H1 (cell line): Measurements from ENCODE around the gene CYP27C1. TPM values are rescaled to one million over a fixed set of nuclear protein-coding genes. Genes with fewer than 3 reads are reported as not detected.
A peak's percentile ranks its signal among the peaks of the same experiment; 100 is the strongest.

Source experiments
- CTCF ChIA-PET: fragments of 300-600 bp; sonication (Branson Sonifier 250); formaldehyde crosslinking; loops from one replicate; lab custom pipeline; 2021; ENCODE audit not compliant: partially characterized antibody; lab: Charles Lee
- POLR2A ChIA-PET: fragments of 300-600 bp; sonication (Branson Sonifier 250); formaldehyde crosslinking; loops from one replicate; lab custom pipeline; 2021; ENCODE audit warnings: inconsistent platforms; ENCODE audit not compliant: partially characterized antibody; lab: Charles Lee
- DNase-seq, 2 experiments: peaks; one replicate each; pipeline versions ENCODE4 v3.0.0 to v3.0.0-alpha.2; 2010 to 2022; ENCODE audit warnings: low spot score in 2 of 2, low read depth in 1 of 2, mixed read lengths in 1 of 2
- FAIRE-seq: peaks from 2 replicates; lab custom pipeline; 2011; peaks lifted over from hg19 to GRCh38; lab: Jason Lieb, UNC
- H2AFZ ChIP-seq: 2 replicates; pipeline ENCODE4 v1.8.1; 2012; ENCODE audit warnings: low read length, inconsistent platforms
- H2AK5ac ChIP-seq: 2 replicates; pipeline ENCODE4 v1.6.1; 2013; ENCODE audit warnings: low read depth, low read length
- H2BK120ac ChIP-seq: replicated peaks from 2 replicates; pipeline ENCODE3; 2013; ENCODE audit warnings: low read depth, low read length, inconsistent platforms
- H2BK12ac ChIP-seq: 2 replicates; pipeline ENCODE4 v1.6.1; 2013; ENCODE audit warnings: low read depth, low read length
- H2BK15ac ChIP-seq: 2 replicates; pipeline ENCODE4 v1.6.1; 2013; ENCODE audit warnings: low read length
- H2BK20ac ChIP-seq: 2 replicates; pipeline ENCODE4 v1.6.1; 2013; ENCODE audit warnings: low read length
- H2BK5ac ChIP-seq: 2 replicates; pipeline ENCODE4 v1.6.1; 2013; ENCODE audit warnings: low read depth, low read length
- H3K14ac ChIP-seq: 2 replicates; pipeline ENCODE4 v1.6.1; 2013; ENCODE audit warnings: inconsistent platforms; ENCODE audit not compliant: insufficient read length
- H3K18ac ChIP-seq: 2 replicates; pipeline ENCODE4 v1.6.1; 2013; ENCODE audit warnings: low read length; ENCODE audit errors: extremely low read depth
- H3K23ac ChIP-seq: 2 replicates; pipeline ENCODE4 v1.6.1; 2013; ENCODE audit warnings: inconsistent platforms; ENCODE audit not compliant: insufficient read length
- H3K23me2 ChIP-seq: 2 replicates; pipeline ENCODE4 v1.6.1; 2013; ENCODE audit warnings: low read depth, low read length
- H3K27ac ChIP-seq: 2 replicates; pipeline ENCODE4 v1.6.1; 2011; ENCODE audit warnings: low read depth, low read length, inconsistent platforms
- H3K27me3 ChIP-seq, 4 experiments: replicated peaks in 1 of 4; 1 replicate in 1 of 4; 2 replicates in 3 of 4; pipeline versions ENCODE4 v1.6.1 to v1.8.1; 2011 to 2013; ENCODE audit warnings: low read length in 3 of 4, mild to moderate bottlenecking in 3 of 4, inconsistent platforms in 2 of 4, mixed read lengths in 2 of 4, moderate library complexity in 1 of 4; ENCODE audit not compliant: control insufficient read depth in 3 of 4, insufficient read depth in 3 of 4; ENCODE audit errors: extremely low read depth in 1 of 4
- H3K36me3 ChIP-seq, 4 experiments: 2 replicates each; pipeline versions ENCODE4 v1.6.1 to v1.8.1; 2011 to 2013; ENCODE audit warnings: mild to moderate bottlenecking in 4 of 4, low read length in 3 of 4, moderate library complexity in 2 of 4, control low read depth in 1 of 4, inconsistent platforms in 1 of 4; ENCODE audit not compliant: insufficient read depth in 4 of 4, control insufficient read depth in 2 of 4
- H3K4ac ChIP-seq: replicated peaks from 2 replicates; pipeline ENCODE3; 2013; ENCODE audit warnings: low read length, low read depth, mixed read lengths, inconsistent platforms; ENCODE audit not compliant: insufficient read length
- H3K4me1 ChIP-seq, 4 experiments: replicated peaks in 1 of 4; 1 replicate in 1 of 4; 2 replicates in 3 of 4; pipeline versions ENCODE4 v1.6.1 to v1.8.1; 2011 to 2013; ENCODE audit warnings: low read length in 3 of 4, inconsistent platforms in 2 of 4, mixed read lengths in 1 of 4; ENCODE audit not compliant: insufficient read depth in 4 of 4, control insufficient read depth in 3 of 4
- H3K4me2 ChIP-seq, 2 experiments: 2 replicates each; pipeline versions ENCODE4 v1.6.1 to v1.8.1; 2011 to 2013; ENCODE audit warnings: low read depth in 2 of 2, low read length in 2 of 2, control low read depth in 1 of 2, inconsistent platforms in 1 of 2, mild to moderate bottlenecking in 1 of 2; ENCODE audit not compliant: insufficient read depth in 1 of 2
- H3K4me3 ChIP-seq, 4 experiments: fragments of 200-600, 300-600 bp in 1 of 4; sonication (generic), shearing (Covaris generic), sonication (Bioruptor Twin) in 1 of 4; 2 replicates each; pipeline versions ENCODE4 v1.5.1 to v1.8.1; 2011 to 2016; ENCODE audit warnings: low read length in 4 of 4, low read depth in 3 of 4, control low read depth in 2 of 4, inconsistent platforms in 2 of 4, mild to moderate bottlenecking in 2 of 4, mixed read lengths in 1 of 4, moderate library complexity in 1 of 4; ENCODE audit not compliant: insufficient read depth in 2 of 4; ENCODE audit errors: extremely low read depth in 1 of 4
- H3K56ac ChIP-seq: replicated peaks from 2 replicates; pipeline ENCODE3; 2013; ENCODE audit warnings: low read depth, mild to moderate bottlenecking, mixed read lengths, low read length, inconsistent platforms; ENCODE audit not compliant: insufficient read length
- H3K79me1 ChIP-seq: 2 replicates; pipeline ENCODE4 v1.6.1; 2013; ENCODE audit warnings: low read depth, low read length, control low read depth
- H3K79me2 ChIP-seq, 2 experiments: 2 replicates each; pipeline versions ENCODE4 v1.6.1 to v1.8.1; 2012 to 2013; ENCODE audit warnings: low read length in 2 of 2, mild to moderate bottlenecking in 2 of 2, inconsistent platforms in 1 of 2; ENCODE audit not compliant: insufficient read depth in 2 of 2, control insufficient read depth in 1 of 2
- H3K9ac ChIP-seq, 4 experiments: replicated peaks in 1 of 4; 1 replicate in 1 of 4; 2 replicates in 3 of 4; pipeline versions ENCODE4 v1.6.1 to v1.8.1; 2011 to 2013; ENCODE audit warnings: low read depth in 3 of 4, low read length in 3 of 4, control low read depth in 2 of 4, mild to moderate bottlenecking in 2 of 4, moderate library complexity in 2 of 4, inconsistent platforms in 1 of 4; ENCODE audit errors: extremely low read depth in 1 of 4
- H3K9me3 ChIP-seq, 2 experiments: 2 replicates each; pipeline versions ENCODE4 v1.6.1 to v1.8.1; 2012 to 2013; ENCODE audit warnings: mild to moderate bottlenecking in 2 of 2, moderate library complexity in 2 of 2, control low read depth in 1 of 2, inconsistent platforms in 1 of 2, low read depth in 1 of 2, low read length in 1 of 2, mixed read lengths in 1 of 2; ENCODE audit not compliant: insufficient read depth in 2 of 2
- H4K20me1 ChIP-seq, 2 experiments: replicated peaks in 1 of 2; 2 replicates each; pipeline versions ENCODE3 to v1.8.1; 2011 to 2013; ENCODE audit warnings: inconsistent platforms in 2 of 2, low read length in 2 of 2, mild to moderate bottlenecking in 1 of 2; ENCODE audit not compliant: insufficient read depth in 2 of 2, control insufficient read depth in 1 of 2
- H4K5ac ChIP-seq: 2 replicates; pipeline ENCODE4 v1.6.1; 2013; ENCODE audit warnings: low read length, low read depth, mixed read lengths, inconsistent platforms; ENCODE audit not compliant: insufficient read length
- H4K8ac ChIP-seq: 2 replicates; pipeline ENCODE4 v1.8.0; 2013; ENCODE audit warnings: mild to moderate bottlenecking, moderate library complexity, low read length, inconsistent platforms; ENCODE audit not compliant: insufficient read depth; ENCODE audit errors: extremely low read depth
- H4K91ac ChIP-seq: replicated peaks from 2 replicates; pipeline ENCODE3; 2013; ENCODE audit warnings: low read length, mixed read lengths, inconsistent platforms; ENCODE audit not compliant: insufficient read length
- BCL11A ChIP-seq, 2 experiments: IDR thresholded peaks; one replicate each; pipeline ENCODE4 v1.6.1; 2011; ENCODE audit warnings: low read depth in 2 of 2, low read length in 2 of 2, mild to moderate bottlenecking in 2 of 2
- CBX8 ChIP-seq: fragments of 300-800, 300-1000 bp; sonication (generic); IDR thresholded peaks from 2 replicates; pipeline ENCODE4 v1.7.1; 2016; ENCODE audit warnings: low read depth, low read length, borderline replicate concordance
- CHD1 ChIP-seq: IDR thresholded peaks from 2 replicates; pipeline ENCODE4 v1.6.1; 2012; ENCODE audit warnings: low read depth, low read length, improper control_type of control experiment
- HDAC2 ChIP-seq, 2 experiments: fragments of 300-600 bp in 1 of 2; sonication (generic) in 1 of 2; IDR thresholded peaks; 2 replicates each; pipeline ENCODE4 v1.6.1; 2011 to 2012; ENCODE audit warnings: low read depth in 2 of 2, low read length in 2 of 2, mild to moderate bottlenecking in 2 of 2, moderate library complexity in 2 of 2, borderline replicate concordance in 1 of 2, inconsistent platforms in 1 of 2
- HDAC6 ChIP-seq: IDR thresholded peaks from one replicate; pipeline ENCODE4 v1.7.1; 2012; ENCODE audit warnings: low read depth, mild to moderate bottlenecking, inconsistent platforms, low read length, moderate library complexity
- JUND ChIP-seq: IDR thresholded peaks from 2 replicates; pipeline ENCODE4 v1.6.1; 2011; ENCODE audit warnings: mild to moderate bottlenecking, improper control_type of control experiment, low read length
- RAD21 ChIP-seq, 2 experiments: IDR thresholded peaks in 1 of 2; conservative IDR thresholded peaks in 1 of 2; 2 replicates each; pipeline ENCODE4 v1.6.1; 2011; ENCODE audit warnings: low read depth in 2 of 2, low read length in 2 of 2, improper control_type of control experiment in 1 of 2, inconsistent platforms in 1 of 2, mild to moderate bottlenecking in 1 of 2, moderate library complexity in 1 of 2
- RNF2 ChIP-seq: fragments of 200-900, 300-1000 bp; sonication (generic); IDR thresholded peaks from 2 replicates; pipeline ENCODE4 v1.7.1; 2016; ENCODE audit warnings: borderline replicate concordance, low read depth, mild to moderate bottlenecking, antibody characterized with exemption, low read length; ENCODE audit not compliant: poor library complexity, severe bottlenecking; ENCODE audit errors: missing control alignments
- TAF1 ChIP-seq: IDR thresholded peaks from 2 replicates; pipeline ENCODE4 v1.6.1; 2011; ENCODE audit warnings: mild to moderate bottlenecking, low read depth, low read length
- ZNF274 ChIP-seq: IDR thresholded peaks from 2 replicates; pipeline ENCODE4 v1.7.0; 2012; ENCODE audit warnings: low read length, borderline replicate concordance; ENCODE audit errors: extremely low read depth
- WGBS, 2 experiments: shearing (Covaris generic) in 1 of 2; methylation state at CpG; one replicate each; pipeline versions ENCODE4 v1.1.6 to v1.1.7; 2013 to 2015; ENCODE audit warnings: low lambda C conversion rate in 2 of 2, mixed read lengths in 2 of 2, inconsistent platforms in 1 of 2, low coverage in 1 of 2, missing lambda C conversion rate in 1 of 2; ENCODE audit not compliant: insufficient replicate concordance in 2 of 2, insufficient coverage in 1 of 2, insufficient read length in 1 of 2; ENCODE audit errors: extremely low coverage in 1 of 2, missing lambda C conversion rate in 1 of 2; 5-methylcytosine and 5-hydroxymethylcytosine counted together
- polyA plus RNA-seq, 7 experiments: library from polyadenylated mRNA; depleted of rRNA in 3 of 7; stranded (reverse) in 5 of 7; unstranded in 2 of 7; fragments of >200 nt in 5 of 7; fragments of 200-250 nt in 2 of 7; gene quantifications; 1 replicate in 5 of 7; 2 replicates in 1 of 7; 4 replicates in 1 of 7; pipeline versions ENCODE4 v1.2.1 to v1.2.3, GENCODE V29; 2011 to 2013; ENCODE audit warnings: missing spikeins in 2 of 7, mixed read lengths in 2 of 7
- total RNA-seq: library from RNA; stranded (reverse); fragmentation: NEBNext Ultra II Directional; extraction: Animal tissue kit (Norgen Biotek cat#: 25700); gene quantifications from 2 replicates; pipeline ENCODE4 v1.2.1, GENCODE V29; 2021
- TF ChIP-seq, protein P1 (sequence below): IDR thresholded peaks from 2 replicates; pipeline ENCODE4 v1.6.1; 2012; ENCODE audit warnings: inconsistent platforms

The CYP27C1 gene
- total and polyA plus RNA-seq, 2 of the 8 experiments (the other 6 are each of a cell fraction or from before 2014, with no cell fraction given): 1.3 to 3.2 TPM

DNA sequence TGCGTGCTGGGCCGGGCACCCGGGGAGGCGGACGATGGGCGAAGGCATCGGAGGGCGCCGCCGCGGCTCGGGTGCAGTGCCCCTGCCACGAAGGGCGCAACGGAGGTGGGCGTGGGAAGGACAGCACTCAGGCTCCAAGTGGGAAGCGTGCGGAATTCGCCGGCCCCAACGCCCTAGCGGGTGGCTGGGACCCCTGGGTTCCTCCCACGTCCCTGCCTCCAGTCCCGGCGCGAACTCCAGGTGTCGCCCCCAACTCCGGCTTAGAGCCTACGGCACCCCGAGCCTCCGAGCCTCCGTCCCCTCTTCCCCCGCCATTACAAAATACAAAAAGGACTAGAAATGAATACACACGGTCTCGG lies 1.3 kb downstream of the CYP27C1 start:
- Histone ChIP-seq H3K4me1 (peaks cover 0 to 7% (median 4%) of the 10 kb centered on the region in 4 experiments; a peak in 5 of 7 replicates), H2BK12ac (0 out of 2 replicates have a peak overlapping the region, but pooled peaks have one; percentile 39), H2BK5ac (no peak overlapping the region), H3K27ac (no peak overlapping the region), H3K79me2 (0 out of 4 replicates have a peak, but pooled peaks cover 0 to 4% of the 10 kb centered on the region in 2 experiments), H3K56ac (no peak overlapping the region), H2BK120ac (no peak overlapping the region), H4K91ac (peak overlapping the region; percentile 70), H3K36me3 (no peaks in the 10 kb centered on the region), H3K9me3 (no peaks in the 10 kb centered on the region), H2AFZ (peak overlapping the region; percentile 40; the same call in 1 of the 2 replicates), H3K23ac (no peak overlapping the region), H3K4ac (no peak overlapping the region), H2BK20ac (no peak overlapping the region), H3K9ac (peak overlapping the region in 2 of 4 experiments; percentile 9 to 40; a peak in 3 of 7 replicates), H3K14ac (no peak overlapping the region), H3K4me2 (peak overlapping the region; percentile 96 to 98), H4K5ac (peak overlapping the region; percentile 29), H3K4me3 (peak overlapping the region; percentile 53 to 97 (median 62)), H3K27me3 (peaks cover 0 to 17% (median 8%) of the 10 kb centered on the region in 4 experiments; a peak in 5 of 7 replicates), H3K79me1 (no peaks in the 10 kb centered on the region), H2BK15ac (no peak overlapping the region; the same call in 1 of the 2 replicates), H3K23me2 (peaks cover 20% of the 10 kb centered on the region), H2AK5ac (no peak overlapping the region), H4K8ac (peak overlapping the region; percentile 72; the same call in 1 of the 2 replicates), H3K18ac (peak overlapping the region; percentile 78), H4K20me1 (no peaks in the 10 kb centered on the region)
- ChIA-PET CTCF (interaction anchor here (0.8 to 1.2 kb wide), 5 partner anchors 11 to 198 kb away, joined by 3 to 5 read pairs (median 4); no protein-coding TSS in a partner anchor), POLR2A (interaction anchor here (0.9 to 1.5 kb wide), 8 partner anchors 8 to 136 kb away, joined by 3 to 6 read pairs (median 3); partner anchors contain the start of gene ERCC3)
- TF ChIP-seq BCL11A (IDR thresholded peaks at IDR 0.05; ENCODE audit: low read depth in 2 of 2, low read length in 2 of 2): no peak
- TF ChIP-seq RAD21 (IDR thresholded peaks at IDR 0.05 in 1 of 2, conservative IDR thresholded peaks at IDR 0.05 in 1 of 2; ENCODE audit: low read depth in 2 of 2, low read length in 2 of 2): no peak
- TF ChIP-seq, protein P1, sequence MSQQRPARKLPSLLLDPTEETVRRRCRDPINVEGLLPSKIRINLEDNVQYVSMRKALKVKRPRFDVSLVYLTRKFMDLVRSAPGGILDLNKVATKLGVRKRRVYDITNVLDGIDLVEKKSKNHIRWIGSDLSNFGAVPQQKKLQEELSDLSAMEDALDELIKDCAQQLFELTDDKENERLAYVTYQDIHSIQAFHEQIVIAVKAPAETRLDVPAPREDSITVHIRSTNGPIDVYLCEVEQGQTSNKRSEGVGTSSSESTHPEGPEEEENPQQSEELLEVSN: no peak
- TF ChIP-seq RNF2: no peak
- TF ChIP-seq CHD1: no peak
- TF ChIP-seq HDAC2 (IDR thresholded peaks at IDR 0.05; ENCODE audit: borderline replicate concordance in 1 of 2, low read depth in 2 of 2, low read length in 2 of 2): no peak
- TF ChIP-seq CBX8: no peak
- no peak for TF ChIP-seq TAF1
- no peak for TF ChIP-seq JUND
- no peak for TF ChIP-seq ZNF274
- TF ChIP-seq HDAC6: no peak
- DNase-seq: no peak
- 1% methylated on average over 35 of the region's 35 CpGs; no CpG with 5 or more reads in 1 of the 2 experiments for WGBS, 2 experiments
- FAIRE-seq: no peak
